Measurements from ENCODE around the gene C10orf67. TPM values are rescaled to one million over a fixed set of nuclear protein-coding genes. Genes with fewer than 3 reads are reported as not detected.

Gene C10orf67
- total RNA-seq, 1 experiment from 2014 or later = not detected

DNA sequence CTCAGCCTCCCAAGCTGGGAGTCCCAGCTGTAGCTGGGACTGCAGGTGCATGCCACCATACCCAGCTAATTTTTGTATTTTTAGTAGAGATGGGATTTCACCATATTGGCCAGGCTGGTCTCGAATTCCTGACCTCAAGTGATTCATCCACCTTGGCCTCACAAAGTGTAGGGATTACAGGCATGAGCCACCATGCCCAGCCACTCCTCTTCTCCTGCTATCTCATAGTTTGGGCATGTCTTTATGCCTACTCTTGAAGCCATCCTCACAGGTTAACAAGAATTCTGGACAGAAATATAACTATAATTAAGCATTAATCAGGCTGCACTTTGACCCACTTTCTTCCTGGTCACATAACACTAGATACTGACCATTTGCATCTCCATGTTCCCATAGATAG, 28.6 kb upstream of the C10orf67 start:
- ChIA-PET POLR2A (no interaction called here), CTCF (no interaction called here)
- intact Hi-C loops (cut with micrococcal nuclease; ENCODE audit: unreplicated experiment) (no loop called here), in situ Hi-C loops (cut with HindIII; ENCODE audit: low pct_unique_long_range_greater_than_20kb, low sequenced_read_pairs) (no loop called here)
- Histone ChIP-seq H3K4me1 (ENCODE audit: control insufficient read depth, insufficient read depth, low read length) (no peaks in the 10 kb centered on the region), H3K27me3 (ENCODE audit: control insufficient read depth, insufficient read depth, low read length) (no peaks in the 10 kb centered on the region), H3K4me3 (ENCODE audit: low read depth in 2 of 2, low read length in 2 of 2) (no peak overlapping the region), H3K27ac (ENCODE audit: low read length) (no peak overlapping the region), H3K9me3 (ENCODE audit: control insufficient read depth, insufficient read depth, low read depth, low read length) (no peaks in the 10 kb centered on the region), H3K36me3 (ENCODE audit: control insufficient read depth, insufficient read depth, low read length) (no peaks in the 10 kb centered on the region)
- DNase-seq (ENCODE audit: low read depth, low spot score) (no peak), ATAC-seq (no peak)
- no peak for TF ChIP-seq TCF7L2 (IDR thresholded peaks at IDR 0.05; ENCODE audit: low read depth, low read length)
- TF ChIP-seq, protein P1, sequence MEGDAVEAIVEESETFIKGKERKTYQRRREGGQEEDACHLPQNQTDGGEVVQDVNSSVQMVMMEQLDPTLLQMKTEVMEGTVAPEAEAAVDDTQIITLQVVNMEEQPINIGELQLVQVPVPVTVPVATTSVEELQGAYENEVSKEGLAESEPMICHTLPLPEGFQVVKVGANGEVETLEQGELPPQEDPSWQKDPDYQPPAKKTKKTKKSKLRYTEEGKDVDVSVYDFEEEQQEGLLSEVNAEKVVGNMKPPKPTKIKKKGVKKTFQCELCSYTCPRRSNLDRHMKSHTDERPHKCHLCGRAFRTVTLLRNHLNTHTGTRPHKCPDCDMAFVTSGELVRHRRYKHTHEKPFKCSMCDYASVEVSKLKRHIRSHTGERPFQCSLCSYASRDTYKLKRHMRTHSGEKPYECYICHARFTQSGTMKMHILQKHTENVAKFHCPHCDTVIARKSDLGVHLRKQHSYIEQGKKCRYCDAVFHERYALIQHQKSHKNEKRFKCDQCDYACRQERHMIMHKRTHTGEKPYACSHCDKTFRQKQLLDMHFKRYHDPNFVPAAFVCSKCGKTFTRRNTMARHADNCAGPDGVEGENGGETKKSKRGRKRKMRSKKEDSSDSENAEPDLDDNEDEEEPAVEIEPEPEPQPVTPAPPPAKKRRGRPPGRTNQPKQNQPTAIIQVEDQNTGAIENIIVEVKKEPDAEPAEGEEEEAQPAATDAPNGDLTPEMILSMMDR (IDR thresholded peaks at IDR 0.05) = no peak
- no peak for TF ChIP-seq POLR2AphosphoS5 (IDR thresholded peaks at IDR 0.05; ENCODE audit: low read depth, low read length)
- no peak for TF ChIP-seq REST (IDR thresholded peaks at IDR 0.05; ENCODE audit: insufficient read depth in 1 of 2, low read depth in 2 of 2, low read length in 1 of 2)
- no peak for TF ChIP-seq SIN3A (IDR thresholded peaks at IDR 0.05; ENCODE audit: borderline replicate concordance, insufficient read depth, low read depth, low read length)
- BruUV-seq (replicated peaks) = no TSS peak

DNA sequence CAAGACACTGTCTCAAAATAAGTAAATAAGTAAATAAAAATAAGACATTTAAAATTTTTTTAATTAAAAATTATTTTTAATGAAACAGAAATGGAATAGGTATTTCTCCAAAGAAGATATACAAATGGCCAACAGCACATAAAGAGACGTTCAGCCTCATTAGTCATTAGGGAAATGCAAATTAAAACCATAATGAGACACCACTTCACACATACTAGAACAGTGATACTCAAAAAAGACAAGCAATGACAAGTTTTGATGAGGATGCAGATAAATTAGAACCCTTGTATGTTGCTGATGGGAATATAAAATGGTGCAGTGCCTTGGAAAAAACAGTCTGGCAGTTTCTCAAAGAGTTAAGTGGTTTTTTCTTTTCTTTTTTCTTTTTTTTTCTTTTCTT, 26.5 kb upstream of the C10orf67 start:
- H3K27me3 ChIP-seq (ENCODE audit: control insufficient read depth, insufficient read depth, low read length) = no peaks in the 10 kb centered on the region

More for the DNA sequence above, 26.5 kb upstream of the C10orf67 start:
- no peak overlapping the region for H3K4me3 ChIP-seq (ENCODE audit: low read depth in 2 of 2, low read length in 2 of 2)
- no peak for DNase-seq (ENCODE audit: low read depth, low spot score)
- no TSS peak for BruUV-seq (replicated peaks)
- TF ChIP-seq, protein P1 (IDR thresholded peaks at IDR 0.05) = no peak
- TF ChIP-seq POLR2AphosphoS5 (IDR thresholded peaks at IDR 0.05; ENCODE audit: low read depth, low read length) (no peak), TCF7L2 (IDR thresholded peaks at IDR 0.05; ENCODE audit: low read depth, low read length) (no peak), SIN3A (IDR thresholded peaks at IDR 0.05; ENCODE audit: borderline replicate concordance, insufficient read depth, low read depth, low read length) (no peak), REST (IDR thresholded peaks at IDR 0.05; ENCODE audit: insufficient read depth in 1 of 2, low read depth in 2 of 2, low read length in 1 of 2) (no peak)
- ATAC-seq = no peak
- no peaks in the 10 kb centered on the region for H3K36me3 ChIP-seq (ENCODE audit: control insufficient read depth, insufficient read depth, low read length)
- in situ Hi-C loops (cut with HindIII; ENCODE audit: low pct_unique_long_range_greater_than_20kb, low sequenced_read_pairs) (no loop called here), intact Hi-C loops (cut with micrococcal nuclease; ENCODE audit: unreplicated experiment) (no loop called here)
- no peak overlapping the region for H3K27ac ChIP-seq (ENCODE audit: low read length)
- no peaks in the 10 kb centered on the region for H3K9me3 ChIP-seq (ENCODE audit: control insufficient read depth, insufficient read depth, low read depth, low read length)
- POLR2A ChIA-PET = no interaction called here
- CTCF ChIA-PET = no interaction called here
- H3K4me1 ChIP-seq (ENCODE audit: control insufficient read depth, insufficient read depth, low read length) = no peaks in the 10 kb centered on the region

Measured in Panc1 (cell line).